Measurements from ENCODE around the gene SPAG9.

Gene SPAG9

DNA sequence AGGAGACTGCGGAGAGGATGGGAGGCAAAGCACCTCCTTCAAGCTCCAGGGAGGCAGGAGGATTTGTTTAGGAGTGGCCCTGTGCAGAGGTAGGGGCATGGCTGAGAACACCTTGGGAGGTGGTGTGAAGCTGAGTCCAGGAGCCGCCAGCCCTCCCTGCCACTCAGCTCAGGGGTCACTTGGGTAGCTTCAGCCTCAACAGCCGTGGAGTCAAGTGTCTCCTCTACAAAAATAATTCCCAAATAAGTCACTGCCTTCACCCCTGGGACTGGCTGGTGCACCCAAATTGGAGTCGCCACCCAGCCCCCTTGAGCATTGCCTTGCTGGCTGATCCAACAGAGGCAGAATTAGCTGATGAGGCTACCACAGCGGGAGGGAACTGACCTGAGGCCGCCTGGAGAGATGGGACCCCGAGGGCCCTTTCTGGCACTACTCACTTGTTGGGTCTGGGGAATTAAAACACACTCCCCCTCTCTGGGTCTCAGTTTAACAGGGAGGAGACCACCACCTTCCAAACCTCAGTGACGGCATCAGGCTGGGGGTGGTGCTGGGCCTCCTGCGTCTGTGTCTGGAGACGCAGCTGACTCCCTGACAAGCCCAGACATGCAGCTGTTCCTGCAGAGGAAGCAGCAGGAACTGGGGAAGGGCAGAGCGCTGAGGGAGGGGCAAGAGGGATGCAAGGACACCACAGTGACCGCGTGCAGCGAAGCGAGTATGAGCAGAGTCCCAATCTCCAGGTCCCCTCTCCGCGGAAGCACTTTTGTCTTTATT lies 166.7 kb downstream of the SPAG9 start (continued):
- TF ChIP-seq SP7 (tag by site-specific recombination; IDR thresholded peaks at IDR 0.05) (peak; percentile 85), ZNF677 (tag by site-specific recombination; IDR thresholded peaks at IDR 0.05) (no peak), ZNF549 (tag by site-specific recombination; IDR thresholded peaks at IDR 0.05) (no peak)
- TF ChIP-seq, protein P1, sequence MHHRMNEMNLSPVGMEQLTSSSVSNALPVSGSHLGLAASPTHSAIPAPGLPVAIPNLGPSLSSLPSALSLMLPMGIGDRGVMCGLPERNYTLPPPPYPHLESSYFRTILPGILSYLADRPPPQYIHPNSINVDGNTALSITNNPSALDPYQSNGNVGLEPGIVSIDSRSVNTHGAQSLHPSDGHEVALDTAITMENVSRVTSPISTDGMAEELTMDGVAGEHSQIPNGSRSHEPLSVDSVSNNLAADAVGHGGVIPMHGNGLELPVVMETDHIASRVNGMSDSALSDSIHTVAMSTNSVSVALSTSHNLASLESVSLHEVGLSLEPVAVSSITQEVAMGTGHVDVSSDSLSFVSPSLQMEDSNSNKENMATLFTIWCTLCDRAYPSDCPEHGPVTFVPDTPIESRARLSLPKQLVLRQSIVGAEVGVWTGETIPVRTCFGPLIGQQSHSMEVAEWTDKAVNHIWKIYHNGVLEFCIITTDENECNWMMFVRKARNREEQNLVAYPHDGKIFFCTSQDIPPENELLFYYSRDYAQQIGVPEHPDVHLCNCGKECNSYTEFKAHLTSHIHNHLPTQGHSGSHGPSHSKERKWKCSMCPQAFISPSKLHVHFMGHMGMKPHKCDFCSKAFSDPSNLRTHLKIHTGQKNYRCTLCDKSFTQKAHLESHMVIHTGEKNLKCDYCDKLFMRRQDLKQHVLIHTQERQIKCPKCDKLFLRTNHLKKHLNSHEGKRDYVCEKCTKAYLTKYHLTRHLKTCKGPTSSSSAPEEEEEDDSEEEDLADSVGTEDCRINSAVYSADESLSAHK (tag by site-specific recombination; IDR thresholded peaks at IDR 0.05): no peak
- TF ChIP-seq, protein P2, sequence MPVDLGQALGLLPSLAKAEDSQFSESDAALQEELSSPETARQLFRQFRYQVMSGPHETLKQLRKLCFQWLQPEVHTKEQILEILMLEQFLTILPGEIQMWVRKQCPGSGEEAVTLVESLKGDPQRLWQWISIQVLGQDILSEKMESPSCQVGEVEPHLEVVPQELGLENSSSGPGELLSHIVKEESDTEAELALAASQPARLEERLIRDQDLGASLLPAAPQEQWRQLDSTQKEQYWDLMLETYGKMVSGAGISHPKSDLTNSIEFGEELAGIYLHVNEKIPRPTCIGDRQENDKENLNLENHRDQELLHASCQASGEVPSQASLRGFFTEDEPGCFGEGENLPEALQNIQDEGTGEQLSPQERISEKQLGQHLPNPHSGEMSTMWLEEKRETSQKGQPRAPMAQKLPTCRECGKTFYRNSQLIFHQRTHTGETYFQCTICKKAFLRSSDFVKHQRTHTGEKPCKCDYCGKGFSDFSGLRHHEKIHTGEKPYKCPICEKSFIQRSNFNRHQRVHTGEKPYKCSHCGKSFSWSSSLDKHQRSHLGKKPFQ (tag by site-specific recombination; IDR thresholded peaks at IDR 0.05): peak; percentile 31; the same call in 1 of the 2 replicates

DNA sequence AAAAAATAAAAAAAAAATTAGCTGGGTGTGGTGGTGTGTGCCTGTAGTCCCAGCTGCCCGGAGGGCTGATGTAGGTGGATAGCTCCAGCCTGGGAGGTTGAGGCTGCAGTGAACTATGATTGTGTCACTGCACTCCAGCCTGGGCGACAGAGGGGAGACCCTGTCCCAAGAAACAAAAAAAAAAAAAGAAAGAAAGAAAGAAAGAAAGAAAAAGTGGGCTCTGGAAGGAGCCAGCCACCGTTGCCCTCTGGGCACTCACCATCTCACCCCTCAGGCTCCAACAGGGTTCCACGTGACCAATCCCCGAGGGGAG lies 167.2 kb downstream of the SPAG9 start:
- ChIA-PET CTCF (interaction anchor here (0.5 to 12.1 kb wide), 13 partner anchors 9 to 200 kb away, joined by 3 to 329 read pairs (median 5); partner anchors contain the start of gene NME1), POLR2A (interaction anchor here (1.1 to 4.9 kb wide), 8 partner anchors 9 to 200 kb away, joined by 3 to 106 read pairs (median 3); partner anchors contain the start of genes NME1 and TOB1)
- peak overlapping the region; percentile 70; the same call in 1 of the 2 replicates for H3K27ac ChIP-seq (ENCODE audit: extremely low read depth, low read depth, low read length)

More for the DNA sequence above, 167.2 kb downstream of the SPAG9 start:
- TF ChIP-seq GLI2 (tag by site-specific recombination; IDR thresholded peaks at IDR 0.05; ENCODE audit: borderline replicate concordance, low read depth) (no peak), WT1 (tag by site-specific recombination; IDR thresholded peaks at IDR 0.05) (peak; percentile 51; the same call in 1 of the 2 replicates), ZNF335 (tag by site-specific recombination; conservative IDR thresholded peaks at IDR 0.05) (no peak), ZBTB8A (tag by site-specific recombination; IDR thresholded peaks at IDR 0.05) (peak; percentile 22; the same call in 1 of the 2 replicates), ZBTB48 (tag by site-specific recombination; IDR thresholded peaks at IDR 0.05) (no peak), ZNF837 (tag by site-specific recombination; IDR thresholded peaks at IDR 0.05) (no peak)
- TF ChIP-seq, protein P3, sequence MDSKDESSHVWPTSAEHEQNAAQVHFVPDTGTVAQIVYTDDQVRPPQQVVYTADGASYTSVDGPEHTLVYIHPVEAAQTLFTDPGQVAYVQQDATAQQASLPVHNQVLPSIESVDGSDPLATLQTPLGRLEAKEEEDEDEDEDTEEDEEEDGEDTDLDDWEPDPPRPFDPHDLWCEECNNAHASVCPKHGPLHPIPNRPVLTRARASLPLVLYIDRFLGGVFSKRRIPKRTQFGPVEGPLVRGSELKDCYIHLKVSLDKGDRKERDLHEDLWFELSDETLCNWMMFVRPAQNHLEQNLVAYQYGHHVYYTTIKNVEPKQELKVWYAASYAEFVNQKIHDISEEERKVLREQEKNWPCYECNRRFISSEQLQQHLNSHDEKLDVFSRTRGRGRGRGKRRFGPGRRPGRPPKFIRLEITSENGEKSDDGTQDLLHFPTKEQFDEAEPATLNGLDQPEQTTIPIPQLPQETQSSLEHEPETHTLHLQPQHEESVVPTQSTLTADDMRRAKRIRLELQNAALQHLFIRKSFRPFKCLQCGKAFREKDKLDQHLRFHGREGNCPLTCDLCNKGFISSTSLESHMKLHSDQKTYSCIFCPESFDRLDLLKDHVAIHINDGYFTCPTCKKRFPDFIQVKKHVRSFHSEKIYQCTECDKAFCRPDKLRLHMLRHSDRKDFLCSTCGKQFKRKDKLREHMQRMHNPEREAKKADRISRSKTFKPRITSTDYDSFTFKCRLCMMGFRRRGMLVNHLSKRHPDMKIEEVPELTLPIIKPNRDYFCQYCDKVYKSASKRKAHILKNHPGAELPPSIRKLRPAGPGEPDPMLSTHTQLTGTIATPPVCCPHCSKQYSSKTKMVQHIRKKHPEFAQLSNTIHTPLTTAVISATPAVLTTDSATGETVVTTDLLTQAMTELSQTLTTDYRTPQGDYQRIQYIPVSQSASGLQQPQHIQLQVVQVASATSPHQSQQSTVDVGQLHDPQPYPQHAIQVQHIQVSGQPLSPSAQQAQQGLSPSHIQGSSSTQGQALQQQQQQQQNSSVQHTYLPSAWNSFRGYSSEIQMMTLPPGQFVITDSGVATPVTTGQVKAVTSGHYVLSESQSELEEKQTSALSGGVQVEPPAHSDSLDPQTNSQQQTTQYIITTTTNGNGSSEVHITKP (tag by site-specific recombination; IDR thresholded peaks at IDR 0.05): peak; percentile 92
- TF ChIP-seq, protein P4, sequence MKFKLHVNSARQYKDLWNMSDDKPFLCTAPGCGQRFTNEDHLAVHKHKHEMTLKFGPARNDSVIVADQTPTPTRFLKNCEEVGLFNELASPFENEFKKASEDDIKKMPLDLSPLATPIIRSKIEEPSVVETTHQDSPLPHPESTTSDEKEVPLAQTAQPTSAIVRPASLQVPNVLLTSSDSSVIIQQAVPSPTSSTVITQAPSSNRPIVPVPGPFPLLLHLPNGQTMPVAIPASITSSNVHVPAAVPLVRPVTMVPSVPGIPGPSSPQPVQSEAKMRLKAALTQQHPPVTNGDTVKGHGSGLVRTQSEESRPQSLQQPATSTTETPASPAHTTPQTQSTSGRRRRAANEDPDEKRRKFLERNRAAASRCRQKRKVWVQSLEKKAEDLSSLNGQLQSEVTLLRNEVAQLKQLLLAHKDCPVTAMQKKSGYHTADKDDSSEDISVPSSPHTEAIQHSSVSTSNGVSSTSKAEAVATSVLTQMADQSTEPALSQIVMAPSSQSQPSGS (tag by site-specific recombination; IDR thresholded peaks at IDR 0.05; ENCODE audit: low read depth): no peak
- TF ChIP-seq, protein P5, sequence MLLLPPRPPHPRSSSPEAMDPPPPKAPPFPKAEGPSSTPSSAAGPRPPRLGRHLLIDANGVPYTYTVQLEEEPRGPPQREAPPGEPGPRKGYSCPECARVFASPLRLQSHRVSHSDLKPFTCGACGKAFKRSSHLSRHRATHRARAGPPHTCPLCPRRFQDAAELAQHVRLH (tag by site-specific recombination; IDR thresholded peaks at IDR 0.05): no peak
- TF ChIP-seq, protein P6, sequence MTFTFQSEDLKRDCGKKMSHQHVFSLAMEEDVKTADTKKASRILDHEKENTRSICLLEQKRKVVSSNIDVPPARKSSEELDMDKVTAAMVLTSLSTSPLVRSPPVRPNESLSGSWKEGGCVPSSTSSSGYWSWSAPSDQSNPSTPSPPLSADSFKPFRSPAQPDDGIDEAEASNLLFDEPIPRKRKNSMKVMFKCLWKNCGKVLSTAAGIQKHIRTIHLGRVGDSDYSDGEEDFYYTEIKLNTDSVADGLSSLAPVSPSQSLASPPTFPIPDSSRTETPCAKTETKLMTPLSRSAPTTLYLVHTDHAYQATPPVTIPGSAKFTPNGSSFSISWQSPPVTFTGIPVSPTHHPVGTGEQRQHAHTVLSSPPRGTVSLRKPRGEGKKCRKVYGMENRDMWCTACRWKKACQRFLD (tag by site-specific recombination; IDR thresholded peaks at IDR 0.05): no peak
- Histone ChIP-seq H3K9me3 (ENCODE audit: control insufficient read depth, insufficient read depth, low read depth, low read length) (no peaks in the 10 kb centered on the region), H3K4me1 (ENCODE audit: control insufficient read depth, insufficient read depth, low read length) (no peaks in the 10 kb centered on the region; the same call in 1 of the 2 replicates), H3K36me3 (ENCODE audit: control insufficient read depth in 2 of 2, insufficient read depth in 1 of 2, low read length in 2 of 2) (no peaks in the 10 kb centered on the region), H3K4me3 (ENCODE audit: low read depth, low read length) (no peak overlapping the region; the same call in 1 of the 2 replicates)
